Parathyroid adenoma (tissue), 2 donors: ENCODE results near the gene GPR101.

ENCODE experiments used
- H2AFZ ChIP-seq: fragments of 300-600 bp; sonication (generic); one replicate; pipeline ENCODE4 v1.7.0; 2017; ENCODE audit warnings: antibody characterized with exemption, mild to moderate bottlenecking
- H3K27ac ChIP-seq: fragments of 300-600 bp; sonication (generic); one replicate; pipeline ENCODE4 v1.7.0; 2017
- H3K27me3 ChIP-seq: fragments of 300-600 bp; sonication (generic); one replicate; pipeline ENCODE4 v1.7.0; 2017; ENCODE audit warnings: low read length; ENCODE audit not compliant: control insufficient read depth, insufficient read depth
- H3K36me3 ChIP-seq: fragments of 300-600 bp; sonication (generic); one replicate; pipeline ENCODE4 v1.7.0; 2017; ENCODE audit warnings: low read length; ENCODE audit not compliant: control insufficient read depth, insufficient read depth
- H3K4me1 ChIP-seq: fragments of 300-600 bp; sonication (generic); one replicate; pipeline ENCODE4 v1.7.0; 2017; ENCODE audit warnings: control low read depth
- H3K4me2 ChIP-seq: fragments of 300-600 bp; sonication (generic); one replicate; pipeline ENCODE4 v1.7.0; 2017; ENCODE audit warnings: low read length
- H3K4me3 ChIP-seq: fragments of 300-600 bp; sonication (generic); one replicate; pipeline ENCODE4 v1.7.0; 2017; ENCODE audit warnings: low read depth, low read length
- H3K79me2 ChIP-seq: fragments of 300-600 bp; sonication (generic); one replicate; pipeline ENCODE4 v1.7.0; 2017; ENCODE audit warnings: control low read depth
- H3K9ac ChIP-seq: fragments of 300-600 bp; sonication (generic); one replicate; pipeline ENCODE4 v1.7.0; 2017; ENCODE audit warnings: mild to moderate bottlenecking
- H3K9me3 ChIP-seq: fragments of 300-600 bp; sonication (generic); one replicate; pipeline ENCODE4 v1.7.0; 2017; ENCODE audit warnings: low read length; ENCODE audit not compliant: control insufficient read depth
- TF ChIP-seq, protein P1 (sequence below): fragments of 300-600 bp; sonication (generic); IDR thresholded peaks from one replicate; pipeline ENCODE4 v1.7.0; 2017; ENCODE audit warnings: antibody characterized with exemption, mild to moderate bottlenecking
- donor health status: primary hyperparathyroidism.

The GPR101 gene

DNA sequence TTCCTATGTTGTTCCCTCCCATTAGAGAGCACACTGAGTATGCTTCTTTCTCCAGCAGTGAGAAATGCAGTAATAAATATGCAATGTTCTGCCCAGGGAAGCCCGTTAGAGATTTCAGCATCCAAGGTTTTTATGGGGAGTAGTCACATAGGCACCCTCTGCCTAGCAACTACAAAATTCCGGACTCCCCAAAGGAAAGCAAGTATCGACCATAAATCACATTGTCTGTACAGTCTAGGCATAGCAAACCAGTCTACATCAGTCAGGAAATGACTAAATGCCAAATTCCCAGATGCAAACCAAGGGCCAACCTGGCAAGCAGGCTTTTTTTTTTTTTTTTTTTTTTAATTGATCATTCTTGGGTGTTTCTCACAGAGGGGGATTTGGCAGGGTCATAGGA lies 34.8 kb downstream of the GPR101 start:
- no peaks in the 10 kb centered on the region for H3K36me3 ChIP-seq
- H3K9me3 ChIP-seq = no peaks in the 10 kb centered on the region
- TF ChIP-seq, protein P1, sequence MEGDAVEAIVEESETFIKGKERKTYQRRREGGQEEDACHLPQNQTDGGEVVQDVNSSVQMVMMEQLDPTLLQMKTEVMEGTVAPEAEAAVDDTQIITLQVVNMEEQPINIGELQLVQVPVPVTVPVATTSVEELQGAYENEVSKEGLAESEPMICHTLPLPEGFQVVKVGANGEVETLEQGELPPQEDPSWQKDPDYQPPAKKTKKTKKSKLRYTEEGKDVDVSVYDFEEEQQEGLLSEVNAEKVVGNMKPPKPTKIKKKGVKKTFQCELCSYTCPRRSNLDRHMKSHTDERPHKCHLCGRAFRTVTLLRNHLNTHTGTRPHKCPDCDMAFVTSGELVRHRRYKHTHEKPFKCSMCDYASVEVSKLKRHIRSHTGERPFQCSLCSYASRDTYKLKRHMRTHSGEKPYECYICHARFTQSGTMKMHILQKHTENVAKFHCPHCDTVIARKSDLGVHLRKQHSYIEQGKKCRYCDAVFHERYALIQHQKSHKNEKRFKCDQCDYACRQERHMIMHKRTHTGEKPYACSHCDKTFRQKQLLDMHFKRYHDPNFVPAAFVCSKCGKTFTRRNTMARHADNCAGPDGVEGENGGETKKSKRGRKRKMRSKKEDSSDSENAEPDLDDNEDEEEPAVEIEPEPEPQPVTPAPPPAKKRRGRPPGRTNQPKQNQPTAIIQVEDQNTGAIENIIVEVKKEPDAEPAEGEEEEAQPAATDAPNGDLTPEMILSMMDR = no peak
- no peak overlapping the region for H3K4me3 ChIP-seq
- H3K27me3 ChIP-seq = no peaks in the 10 kb centered on the region
- no peaks in the 10 kb centered on the region for H3K4me1 ChIP-seq
- H3K79me2 ChIP-seq = no peaks in the 10 kb centered on the region
- H2AFZ ChIP-seq = no peak overlapping the region
- H3K9ac ChIP-seq = no peak overlapping the region
- no peak overlapping the region for H3K4me2 ChIP-seq
- no peak overlapping the region for H3K27ac ChIP-seq
